DMS153 treated with DMSO at 0.1 percent for 48 hours (cell line): ENCODE measurements around the gene PIK3C2B.

Experiments used
- DNase-seq: peaks from one replicate; lab custom pipeline; 2025; ENCODE audit not compliant: unreplicated experiment; lab: John Stamatoyannopoulos, UW

The PIK3C2B gene

DNA sequence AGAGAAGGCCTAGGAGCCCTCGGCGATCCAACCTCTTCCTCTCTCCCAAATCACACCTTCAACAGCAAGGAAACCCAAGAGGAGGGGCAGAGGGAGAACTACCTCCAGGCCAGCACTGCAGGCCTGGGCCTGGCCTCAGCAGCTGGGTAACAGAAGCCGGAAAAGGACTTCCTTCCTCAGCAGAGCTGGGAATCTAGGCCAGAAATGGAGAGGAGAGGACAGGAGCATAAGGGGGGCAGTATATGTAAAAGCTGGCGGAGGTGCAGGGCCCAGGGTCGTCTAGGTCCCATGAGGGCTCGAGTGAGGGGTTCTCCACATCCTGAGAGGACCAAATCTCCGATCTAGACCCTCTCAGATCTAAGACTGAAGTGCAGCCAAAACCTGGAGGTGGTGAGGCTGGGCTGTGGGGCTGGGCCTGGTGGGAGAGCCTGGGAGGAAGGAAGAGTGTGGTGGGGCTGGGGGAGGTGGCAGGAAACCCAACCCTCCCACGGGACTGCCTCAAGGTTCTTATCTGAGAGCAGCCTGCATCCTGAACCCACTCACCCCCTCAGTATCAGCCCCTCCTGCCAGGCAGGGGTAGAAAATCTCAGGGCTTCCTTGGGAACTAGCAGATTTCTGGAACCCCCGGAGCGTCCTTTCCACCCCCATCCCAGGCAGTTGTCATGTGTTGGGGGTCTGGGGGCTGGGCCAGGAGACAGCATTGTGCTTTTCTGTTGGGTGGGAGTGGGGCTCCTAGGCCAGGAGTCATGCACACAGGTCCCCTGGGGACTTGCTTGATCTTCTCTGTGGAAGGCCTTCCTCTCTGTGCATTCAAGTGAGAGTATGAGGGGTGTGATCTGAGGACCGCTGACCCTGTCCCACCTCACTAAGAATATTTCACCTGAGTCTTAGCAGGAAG lies 33.0 kb downstream of the PIK3C2B start:
- DNase-seq = no peak

DNA sequence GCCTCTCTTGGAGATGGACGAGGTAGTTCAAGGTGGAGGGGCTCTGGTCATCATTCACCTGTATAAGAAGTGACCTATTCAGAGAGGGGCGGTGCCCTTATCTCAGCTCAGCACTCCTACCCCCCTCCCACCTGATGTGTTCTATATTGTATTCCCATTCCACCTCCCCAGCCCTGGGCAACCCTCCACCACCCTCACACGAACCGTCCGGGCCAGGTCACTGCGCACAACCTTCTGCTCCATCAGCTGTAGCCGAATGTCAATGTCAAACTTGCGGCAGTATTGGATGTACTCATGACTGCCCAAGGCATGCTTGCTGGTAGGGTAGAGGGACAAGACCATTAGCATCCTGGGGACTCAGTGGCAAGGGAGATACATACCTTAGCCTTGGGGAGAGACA lies 34.3 kb downstream of the PIK3C2B start:
- no peak for DNase-seq

DNA sequence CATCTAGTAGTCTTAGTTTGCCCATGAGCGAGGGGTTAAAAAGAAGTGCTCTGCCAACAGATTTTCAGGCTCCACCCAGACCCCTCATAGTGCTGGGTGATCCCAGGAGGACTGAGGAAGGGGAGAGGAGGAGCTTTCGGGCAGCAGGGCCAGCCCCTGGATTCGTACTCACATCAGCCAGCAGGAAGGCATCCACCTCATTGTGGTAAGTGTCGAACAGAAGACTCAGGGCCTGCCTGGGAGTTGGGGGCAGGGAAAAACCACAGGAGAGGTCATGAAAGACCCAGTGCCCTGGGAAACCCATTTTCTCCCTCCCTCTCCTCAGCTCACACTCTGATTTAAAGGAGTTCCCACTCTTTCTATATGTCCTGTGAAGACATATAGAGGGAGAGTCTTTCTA lies 34.9 kb downstream of the PIK3C2B start:
- no peak for DNase-seq

DNA sequence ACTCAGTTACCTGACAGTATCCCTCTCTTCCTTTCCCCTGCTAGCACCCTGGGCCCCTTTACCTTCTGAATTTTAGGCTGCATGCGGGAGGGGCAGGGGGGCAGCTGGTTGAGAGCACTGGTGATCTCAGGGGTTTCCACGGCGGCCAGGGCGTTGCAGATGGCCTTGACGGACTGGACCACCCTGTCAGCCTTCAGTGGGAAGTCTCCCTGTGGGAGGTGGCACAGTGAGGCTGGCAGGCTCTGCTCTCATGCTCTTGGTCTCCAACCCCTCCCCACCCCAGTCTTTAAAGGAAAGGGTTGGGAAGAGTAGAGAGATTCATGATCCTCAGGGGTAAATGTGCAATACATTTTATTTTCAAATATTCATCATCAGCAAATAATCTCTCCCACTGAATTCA lies 36.9 kb downstream of the PIK3C2B start:
- no peak for DNase-seq

DNA sequence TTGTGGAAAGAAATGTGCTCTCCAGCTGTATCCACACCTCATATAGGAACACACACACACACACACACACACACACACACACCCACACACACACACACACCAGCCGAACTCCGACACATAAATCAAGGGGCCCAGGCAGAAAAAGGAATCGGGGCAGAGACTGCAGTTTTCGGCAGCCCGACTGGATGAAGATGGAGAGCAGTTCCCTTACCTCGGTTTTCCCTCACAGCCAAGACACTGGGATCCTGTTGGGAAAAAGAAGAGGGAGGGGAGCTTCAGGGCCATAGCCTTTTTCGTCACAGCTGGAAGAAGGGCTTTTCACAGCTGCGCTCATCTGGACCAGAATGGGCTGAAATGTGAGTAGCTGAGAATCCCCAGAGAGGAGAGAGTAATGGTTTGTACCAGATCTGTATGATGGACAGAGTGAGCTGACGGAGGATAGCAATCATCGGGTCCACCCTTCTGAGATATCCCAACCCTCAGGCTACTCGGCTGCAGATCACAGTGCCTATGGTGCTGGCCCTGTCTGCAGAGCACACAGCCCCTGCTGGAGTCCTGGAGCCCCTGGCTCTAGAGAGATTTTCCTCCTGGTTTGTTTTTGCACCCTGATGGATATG lies 37.7 kb downstream of the PIK3C2B start:
- no peak for DNase-seq

DNA sequence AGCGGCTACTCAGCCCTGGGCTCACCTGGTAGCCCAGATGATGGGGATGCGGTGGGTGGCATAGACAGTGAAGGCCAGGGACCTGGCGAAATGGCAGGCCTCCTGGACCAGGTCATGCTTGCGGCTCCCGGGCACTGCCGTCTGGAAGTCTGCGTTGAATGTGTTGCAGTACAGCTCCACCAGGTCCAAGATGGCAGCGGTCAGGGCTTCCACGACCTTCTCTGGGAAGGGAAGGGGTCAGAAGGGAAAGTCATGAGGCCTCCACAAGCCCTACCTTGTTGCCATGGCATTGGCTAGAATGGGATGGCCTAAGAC lies 38.8 kb downstream of the PIK3C2B start:
- no peak for DNase-seq

DNA sequence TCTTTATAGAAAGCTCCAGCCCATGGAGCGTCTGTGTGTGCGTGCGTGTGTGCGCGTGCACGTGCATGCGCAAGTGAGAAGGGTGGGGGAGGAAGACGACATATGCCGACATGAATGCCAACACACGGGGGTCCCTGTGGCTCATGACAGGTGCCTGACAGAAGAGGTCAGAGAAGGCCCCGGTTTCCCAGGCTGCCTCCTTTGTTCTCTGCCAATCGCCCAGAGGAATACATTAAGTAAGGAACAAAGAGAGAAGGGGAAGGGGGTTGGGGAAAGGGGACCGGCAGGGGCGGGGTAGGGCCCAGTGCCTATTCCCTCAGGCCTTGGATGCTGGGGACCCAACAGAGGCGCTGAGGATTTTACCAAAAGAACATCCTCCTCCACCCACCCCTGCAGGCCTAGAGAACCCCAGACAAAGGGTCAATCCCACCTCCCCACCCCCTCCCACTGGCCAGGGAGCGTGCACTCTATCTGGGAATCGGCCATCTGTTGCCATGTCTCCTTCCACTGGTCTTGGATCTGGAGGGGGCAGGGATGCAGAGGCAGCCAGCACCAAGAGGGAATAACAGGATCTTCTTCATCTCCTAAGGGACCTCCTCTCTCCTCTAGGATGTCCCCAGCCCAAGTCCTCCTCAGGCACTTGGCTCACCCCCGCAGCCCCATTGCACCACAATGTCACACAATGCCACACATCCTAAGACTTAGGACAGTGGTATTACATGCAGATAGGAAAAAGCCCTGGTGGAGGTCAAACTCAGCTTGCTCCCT lies 39.4 kb downstream of the PIK3C2B start:
- no peak for DNase-seq

DNA sequence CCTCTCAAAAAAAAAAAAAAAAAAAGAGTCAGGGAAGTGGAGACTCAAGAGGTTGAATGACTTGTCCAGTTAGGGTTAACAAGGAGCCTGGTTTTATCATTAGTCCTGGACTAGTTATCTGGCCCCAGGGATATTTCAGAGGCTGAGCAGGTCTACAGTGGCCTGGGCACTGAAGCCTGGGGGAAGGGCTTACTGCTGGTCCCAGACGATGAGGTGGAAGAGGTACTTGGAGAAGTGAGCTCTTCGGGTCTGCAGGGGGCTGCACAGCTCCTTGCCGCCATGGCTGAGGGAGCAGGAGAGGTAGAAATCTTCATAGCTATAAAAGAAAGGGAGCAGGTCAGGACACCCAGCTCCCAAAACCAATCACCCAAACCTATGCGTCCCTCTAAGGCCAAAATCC lies 40.1 kb downstream of the PIK3C2B start:
- DNase-seq = no peak

DNA sequence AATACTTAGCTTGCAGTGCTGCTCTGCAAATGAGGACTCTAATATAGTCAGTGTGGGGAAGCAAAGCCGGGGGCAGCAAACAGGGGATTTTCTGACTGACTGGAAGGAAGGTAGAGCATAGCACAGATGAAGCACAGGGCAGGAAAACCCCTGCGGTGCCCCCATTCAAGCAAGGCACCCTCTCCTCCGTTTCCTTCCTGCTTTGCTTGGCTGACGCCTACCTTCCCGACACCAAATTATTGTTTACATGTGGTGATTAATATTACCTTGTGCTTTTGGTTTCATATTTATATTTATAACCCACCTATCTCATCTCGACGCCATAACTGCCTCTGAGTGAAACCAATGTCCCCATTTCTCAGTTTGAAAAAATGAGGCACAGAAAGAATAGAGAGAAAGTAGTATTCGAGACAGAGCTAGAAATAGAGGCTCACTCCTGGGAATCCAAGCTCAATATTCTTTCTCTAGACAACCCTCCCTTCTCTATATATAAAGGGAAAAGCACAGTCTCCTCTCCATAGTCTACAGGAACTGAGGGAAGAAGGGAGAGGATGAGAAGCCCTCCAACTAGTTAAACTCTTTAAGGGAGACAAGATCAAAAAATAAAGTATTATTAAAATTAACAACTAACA lies 41.3 kb downstream of the PIK3C2B start:
- no peak for DNase-seq

DNA sequence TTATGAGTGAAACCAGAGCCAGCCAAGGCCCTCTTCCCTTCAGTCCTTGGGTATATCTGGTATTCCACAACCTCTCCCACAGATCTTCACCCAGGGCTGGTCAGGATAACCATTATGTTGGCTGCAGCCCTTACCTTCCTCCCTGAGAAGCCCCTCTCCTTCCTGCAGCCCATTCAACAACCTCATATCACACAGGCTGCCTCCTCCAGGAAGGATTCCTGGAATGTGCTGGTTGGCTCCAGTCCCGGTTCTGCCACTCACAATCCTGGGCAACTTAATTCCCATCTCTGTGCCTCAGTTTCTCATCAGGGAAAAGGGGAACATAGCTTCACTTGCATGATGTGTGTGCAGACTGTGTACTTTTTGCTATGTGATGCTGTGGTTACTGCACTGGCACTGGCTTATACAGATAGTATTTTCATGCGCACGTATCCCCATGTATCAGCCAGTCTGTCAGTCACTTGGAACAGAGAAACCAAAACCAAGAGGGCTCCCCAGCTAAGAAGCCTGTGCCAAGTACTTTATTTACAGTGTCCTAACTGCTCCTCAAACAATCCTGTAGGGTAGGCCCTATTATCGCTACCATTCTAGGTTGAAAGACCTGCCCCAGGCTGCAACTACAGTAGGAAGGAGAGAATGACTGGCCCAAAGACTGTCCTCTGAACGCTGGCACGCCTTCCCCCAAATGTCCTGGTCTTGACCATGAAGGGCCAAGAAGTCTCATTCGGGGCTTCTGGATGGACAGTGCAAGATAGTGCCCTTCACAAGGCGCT lies 43.1 kb downstream of the PIK3C2B start:
- no peak for DNase-seq

DNA sequence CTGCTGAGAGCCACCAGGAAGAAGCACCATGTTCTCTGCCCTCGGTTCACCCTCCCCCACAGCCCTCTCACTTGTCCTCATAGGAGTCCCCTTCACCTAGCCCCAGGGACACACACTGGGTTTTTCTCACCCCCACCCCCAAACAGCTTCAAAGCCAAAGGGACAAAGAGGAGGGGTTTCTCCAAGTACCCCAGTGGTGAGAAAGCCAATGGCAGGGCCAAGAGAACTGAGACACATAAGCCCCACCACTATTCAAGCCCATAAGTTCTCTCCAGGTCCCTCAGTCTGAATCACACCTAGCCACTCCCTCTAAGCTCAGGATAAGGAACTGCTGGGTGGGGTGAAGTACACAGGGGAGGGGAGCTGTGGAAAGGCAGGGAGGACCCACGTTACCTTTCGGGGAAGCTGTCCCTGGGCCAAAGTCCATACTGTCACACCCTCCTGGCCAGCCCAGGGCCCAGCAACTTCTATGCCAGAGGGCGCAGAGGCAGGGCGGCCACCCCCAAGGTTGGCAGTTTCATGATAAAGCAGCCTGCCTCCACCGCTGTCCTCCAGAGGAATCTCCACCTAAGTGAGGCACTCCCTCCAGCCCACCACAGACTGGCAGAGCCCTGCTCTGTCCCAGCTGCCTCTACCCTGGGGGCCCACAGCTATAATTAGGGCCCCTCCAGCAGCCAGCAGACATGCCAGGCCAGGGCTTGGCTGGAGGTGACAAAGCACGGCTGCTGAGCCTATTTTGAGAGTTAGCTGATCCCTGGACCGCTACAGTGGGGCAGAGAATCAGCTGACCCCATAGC lies 43.9 kb downstream of the PIK3C2B start:
- DNase-seq = no peak

DNA sequence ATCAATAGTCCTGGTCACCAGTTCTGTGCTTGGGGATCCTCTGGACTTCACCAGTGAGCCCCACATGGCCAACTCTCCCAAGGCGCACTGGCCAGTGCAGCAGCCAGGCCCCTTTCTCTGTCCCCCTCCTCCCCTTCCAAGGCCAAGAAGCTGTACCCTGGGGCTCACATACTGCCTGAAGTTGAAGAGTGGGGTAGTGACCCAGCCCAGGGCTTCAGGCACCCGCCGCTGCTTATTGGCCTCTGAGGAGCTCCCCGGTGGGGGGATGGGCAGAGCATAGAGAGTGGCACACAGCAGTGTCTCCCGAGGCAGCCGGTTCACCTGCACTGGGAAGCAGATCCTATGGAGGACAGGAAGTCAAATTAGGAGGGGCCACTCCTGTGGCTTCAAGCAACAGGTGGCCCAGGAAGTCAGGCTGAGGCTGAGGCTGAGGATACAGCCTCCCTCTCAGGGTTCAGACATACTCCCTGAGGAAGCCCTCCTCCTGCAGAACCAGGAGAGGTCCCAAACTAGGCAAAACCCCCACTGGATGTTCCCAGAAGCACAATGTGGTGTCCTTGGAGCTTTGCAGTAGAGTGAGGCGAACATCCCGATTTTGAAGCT lies 44.8 kb downstream of the PIK3C2B start:
- DNase-seq = no peak

DNA sequence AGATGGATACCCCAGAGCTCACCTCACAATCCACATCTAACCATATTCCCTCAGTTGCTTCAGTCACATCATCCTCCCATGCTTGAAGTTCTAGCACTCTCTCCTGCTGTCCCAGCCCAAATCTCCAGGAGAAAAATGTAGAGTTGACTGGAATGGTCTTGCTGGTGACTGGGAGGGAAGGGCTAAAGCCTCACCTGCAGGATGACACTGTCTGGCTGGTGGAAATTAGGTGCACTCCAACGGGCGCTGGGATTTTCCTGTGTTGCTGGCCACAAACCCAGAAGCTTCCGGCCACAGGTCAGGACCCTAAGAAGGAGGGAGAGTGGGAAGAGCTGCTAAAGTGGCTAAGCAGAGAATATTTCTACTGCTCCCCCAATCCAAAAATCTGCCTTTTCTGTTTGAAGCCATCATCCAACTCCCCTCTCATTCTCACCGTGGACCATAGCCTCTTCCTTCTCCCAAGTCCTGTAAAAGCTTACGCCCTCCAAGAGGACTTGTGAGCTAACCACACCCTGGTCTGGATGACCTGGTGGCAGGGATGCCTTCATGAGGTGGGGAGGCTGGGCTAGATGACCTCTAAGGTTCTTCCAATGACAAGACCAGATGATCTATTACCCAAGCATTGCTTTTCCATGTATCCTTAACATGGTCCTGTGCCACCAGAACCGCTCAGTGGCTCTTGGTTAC lies 45.5 kb downstream of the PIK3C2B start:
- DNase-seq = no peak

DNA sequence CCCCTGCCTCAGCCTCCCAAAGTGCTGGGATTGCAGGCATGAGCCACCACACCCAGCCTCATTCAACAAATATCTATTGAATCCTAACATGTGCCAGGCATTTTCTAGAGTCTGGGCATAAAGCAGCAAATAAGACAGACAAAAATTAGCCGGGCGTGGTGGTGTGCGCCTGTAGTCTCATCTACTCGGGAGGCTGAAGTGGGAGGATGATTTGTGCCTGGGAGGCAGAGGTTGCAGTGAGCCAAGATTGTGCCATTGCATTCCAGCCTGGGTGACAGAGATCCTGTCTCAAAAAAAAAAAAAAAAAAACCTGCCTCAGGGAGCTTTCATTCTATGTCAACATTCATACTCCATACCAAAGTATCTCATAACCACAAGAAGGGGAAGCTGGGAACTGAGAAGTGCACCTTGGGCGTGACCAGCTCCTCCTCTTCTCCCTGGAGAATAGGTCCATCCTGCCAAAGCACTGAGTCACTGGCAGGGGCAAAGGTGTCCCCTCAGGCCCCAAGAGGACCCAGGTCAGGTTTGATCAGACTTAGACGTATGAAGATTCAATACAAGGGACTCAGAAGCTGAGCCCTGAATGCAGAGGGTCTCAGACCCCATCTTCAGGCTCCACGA lies 46.2 kb downstream of the PIK3C2B start:
- no peak for DNase-seq

DNA sequence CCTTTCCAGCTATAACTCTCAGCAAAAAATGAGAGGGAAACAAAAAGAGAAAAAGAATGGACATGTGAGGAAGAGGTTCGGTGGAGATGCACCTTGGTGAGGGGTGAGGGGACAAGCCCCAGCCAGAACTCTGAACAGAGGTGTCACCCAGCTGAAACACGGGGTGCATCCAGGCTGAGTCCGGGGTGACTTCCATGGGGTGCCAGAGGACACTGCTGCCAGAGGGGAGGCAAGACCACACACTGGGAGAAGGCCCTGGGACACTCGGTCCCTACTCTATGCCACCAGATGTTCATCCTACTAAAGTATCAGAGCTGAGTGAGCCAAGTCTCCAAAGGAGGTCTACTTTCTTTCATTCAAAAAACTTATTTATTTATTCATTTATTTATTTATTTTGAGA lies 46.9 kb downstream of the PIK3C2B start:
- no peak for DNase-seq

DNA sequence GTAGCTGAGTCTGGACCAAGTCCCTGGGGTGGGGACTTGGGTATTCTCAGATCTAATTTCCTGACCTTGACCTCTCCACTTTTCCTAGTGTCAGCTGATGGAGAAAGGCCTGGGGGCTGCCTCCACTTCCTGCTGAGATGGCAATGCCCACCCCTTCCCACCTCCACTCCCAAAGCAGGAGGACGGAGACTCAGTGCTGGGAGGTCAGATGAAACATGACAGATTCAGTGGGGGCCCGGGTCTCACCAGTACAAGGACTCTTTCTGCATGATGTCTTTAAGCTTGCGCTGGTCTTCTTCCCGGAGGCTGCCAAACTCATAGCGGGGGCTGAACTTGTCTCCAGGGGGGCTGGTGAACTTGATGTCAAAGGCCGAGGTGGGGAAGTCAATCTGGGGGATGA lies 47.4 kb downstream of the PIK3C2B start:
- DNase-seq = no peak

DNA sequence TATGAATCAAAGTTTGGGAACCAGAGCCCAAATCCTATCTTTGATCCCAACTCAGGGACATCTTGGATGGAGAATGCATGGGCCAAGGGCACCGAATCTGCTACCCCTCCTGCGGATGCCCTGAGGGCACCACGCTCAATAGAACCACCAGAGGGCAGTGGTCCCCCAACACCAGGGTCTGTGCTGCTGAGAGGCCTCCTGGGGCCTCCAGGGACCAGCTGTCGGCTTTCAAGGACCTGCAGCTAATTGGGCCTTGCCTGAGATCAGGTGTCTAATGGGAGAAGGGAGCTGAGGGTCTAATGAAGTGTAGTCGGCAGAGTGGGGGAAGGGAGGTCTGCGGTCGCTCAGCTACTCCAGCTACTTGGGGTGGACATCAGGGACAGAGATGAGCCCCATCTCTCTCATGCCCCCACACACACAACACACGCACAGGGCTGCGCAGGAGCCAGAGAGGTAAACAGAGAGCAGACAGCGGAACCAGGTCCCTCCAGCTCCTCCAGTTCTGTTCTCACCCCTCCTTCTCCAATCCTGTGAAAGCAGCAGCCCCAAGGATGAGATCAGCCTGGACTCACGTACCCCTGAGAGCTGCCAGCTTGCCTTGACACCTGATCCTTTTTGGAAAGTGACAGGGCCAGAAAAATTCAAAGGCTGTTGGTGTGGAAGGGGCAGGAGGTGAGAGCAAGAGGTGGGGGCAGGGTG lies 48.0 kb downstream of the PIK3C2B start:
- peak; percentile 96 for DNase-seq

DNA sequence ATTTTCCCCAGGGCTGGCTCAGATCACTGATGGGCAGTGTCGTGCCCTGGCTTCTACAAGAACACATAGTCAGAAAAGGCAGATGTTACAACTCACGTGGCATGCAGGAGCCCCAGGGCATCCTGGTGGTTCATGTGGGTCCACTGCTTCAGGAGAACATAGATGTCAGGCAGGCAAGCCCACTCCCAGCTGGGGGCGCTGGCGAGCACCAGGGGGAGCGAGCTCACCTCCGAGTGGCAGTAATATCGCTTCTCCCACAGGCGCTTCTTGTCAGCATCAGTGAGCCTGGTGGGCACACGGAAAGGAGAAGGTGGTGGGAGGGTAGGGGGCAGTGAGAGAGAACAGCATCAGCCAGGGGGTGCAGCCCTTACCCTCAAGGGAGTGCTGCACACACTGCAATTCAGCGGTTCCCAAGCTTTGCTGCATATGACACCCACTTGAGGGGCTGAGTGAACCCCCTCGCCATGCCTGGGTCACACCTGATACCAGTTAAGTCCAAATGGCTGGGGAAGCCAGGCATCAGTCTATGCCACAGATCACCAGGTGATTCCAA lies 48.7 kb downstream of the PIK3C2B start:
- DNase-seq = no peak
